ENCODE results near the gene STAG1.
"Not testable (repeated sequence)": the region's sequence is repeated elsewhere in the genome, so short reads cannot be mapped to it uniquely, and the experiment has no call there.

STAG1 gene

DNA sequence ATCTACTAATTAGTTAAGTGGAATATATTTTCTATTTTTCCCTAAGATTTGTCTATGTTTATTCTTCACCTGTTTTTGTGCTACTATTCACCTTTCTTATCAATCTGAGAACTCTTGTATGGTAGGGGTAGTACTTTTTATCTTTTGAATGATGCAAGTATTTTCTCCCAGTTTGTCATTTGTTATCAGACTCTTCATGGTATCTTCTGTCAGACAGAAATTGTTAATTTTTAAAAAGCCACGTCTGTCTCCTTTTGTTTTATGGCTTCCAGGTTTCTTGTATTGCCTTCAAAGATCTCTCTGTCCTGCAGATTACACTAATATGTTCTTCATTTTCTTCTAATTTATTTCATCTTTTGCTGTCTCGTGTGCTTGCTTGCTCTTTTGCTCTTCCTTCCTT, 317.7 kb downstream of the STAG1 start:
- DNase-seq (ENCODE audit: extremely low read depth in 1 of 2, low read depth in 1 of 2): no peak

DNA sequence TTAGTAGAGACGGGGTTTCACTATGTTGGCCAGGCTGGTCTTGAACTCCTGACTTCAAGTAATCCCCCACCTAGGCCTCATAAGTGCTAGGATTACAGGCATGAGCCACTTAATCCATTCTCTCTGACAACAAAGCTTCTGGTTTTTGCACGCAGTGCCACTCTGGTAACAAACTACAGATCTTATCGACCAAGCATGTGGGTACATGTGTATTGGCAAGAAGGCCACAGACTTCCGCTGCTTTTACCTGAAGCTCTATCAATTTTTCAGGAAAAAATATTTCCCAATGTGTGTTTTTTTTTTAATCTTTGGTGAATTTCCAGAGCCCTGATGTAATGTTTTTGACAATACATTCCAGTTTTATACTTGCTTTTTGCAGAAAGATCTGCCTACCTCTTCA, 319.5 kb downstream of the STAG1 start:
- DNase-seq (ENCODE audit: extremely low read depth in 1 of 2, low read depth in 1 of 2): no peak

DNA sequence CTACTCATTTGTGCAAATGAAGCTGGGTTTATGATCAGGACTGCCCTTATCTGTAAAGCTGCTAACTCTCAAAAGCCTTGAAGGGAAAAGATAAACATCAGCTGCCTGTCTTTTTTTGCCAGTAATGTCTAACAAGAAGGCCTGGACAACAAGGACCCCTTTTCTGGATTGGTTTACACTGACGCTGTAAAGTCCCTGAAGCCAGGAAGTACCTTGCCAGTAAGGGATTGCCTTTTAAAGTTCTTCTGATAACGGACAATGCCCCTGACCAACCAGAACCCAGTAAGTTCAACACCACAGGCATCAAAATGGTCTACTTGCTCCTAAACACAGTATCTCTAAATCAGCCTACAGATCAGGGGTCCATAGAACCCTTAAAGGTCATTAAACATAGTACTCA, 324.0 kb downstream of the STAG1 start:
- DNase-seq (ENCODE audit: extremely low read depth in 1 of 2, low read depth in 1 of 2): no peak

DNA sequence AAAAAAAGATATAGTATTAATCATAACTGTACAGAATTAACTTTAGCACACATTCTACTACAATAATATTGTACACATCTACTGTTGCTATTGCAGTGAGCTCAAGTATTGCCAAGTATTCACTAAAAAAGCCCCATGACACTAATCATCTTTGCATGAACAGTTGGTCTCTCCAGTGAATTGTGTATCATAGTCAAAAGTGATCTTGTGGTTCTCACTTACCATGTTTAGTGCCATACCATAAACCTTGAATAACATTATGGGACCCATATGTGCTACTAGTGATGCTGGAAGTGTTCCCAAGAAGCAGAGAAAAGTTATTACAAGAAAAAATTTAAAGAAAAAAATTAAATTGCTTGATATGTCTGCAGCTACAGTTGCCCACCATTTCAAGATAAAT, 324.9 kb downstream of the STAG1 start:
- no peak for DNase-seq (ENCODE audit: extremely low read depth in 1 of 2, low read depth in 1 of 2)

DNA sequence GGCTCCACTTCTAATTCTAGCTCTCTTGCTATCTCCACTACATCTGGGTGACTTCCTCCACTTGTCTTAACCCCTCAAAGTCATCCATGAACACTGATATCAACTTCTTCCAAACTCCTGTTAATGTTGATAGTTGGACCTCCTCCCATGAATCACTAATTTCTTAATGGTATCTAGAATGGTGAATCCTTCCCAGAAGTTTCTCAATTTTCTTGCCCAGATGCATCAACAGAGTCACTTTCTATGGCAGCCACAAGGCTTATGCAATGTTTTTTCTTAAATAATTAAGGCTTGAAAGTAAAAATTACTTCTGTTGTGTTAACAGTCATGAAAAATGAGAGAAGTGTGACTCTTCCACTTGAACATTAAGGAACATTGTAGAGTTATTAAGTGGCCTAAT, 337.7 kb downstream of the STAG1 start:
- no peak for DNase-seq (ENCODE audit: extremely low read depth in 1 of 2, low read depth in 1 of 2)

DNA sequence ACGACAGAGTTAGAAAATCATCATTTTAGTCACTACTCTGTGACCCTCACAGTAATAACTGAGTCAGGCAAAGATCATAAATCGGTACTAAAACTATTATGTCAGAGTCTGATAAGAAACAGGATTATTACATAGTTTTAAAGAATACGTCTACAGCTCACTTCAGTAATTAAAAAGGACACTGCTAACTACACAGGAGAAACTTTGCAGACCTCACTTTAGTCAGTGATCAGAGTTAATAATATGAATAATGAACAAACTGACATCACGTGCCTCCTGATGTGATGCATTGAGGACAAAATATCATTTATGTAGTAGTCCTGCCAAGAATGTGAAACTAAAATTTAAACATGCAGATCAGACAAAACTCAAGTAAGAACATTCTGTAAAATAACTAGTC, 339.9 kb downstream of the STAG1 start:
- no peak for DNase-seq (ENCODE audit: extremely low read depth in 1 of 2, low read depth in 1 of 2)

DNA sequence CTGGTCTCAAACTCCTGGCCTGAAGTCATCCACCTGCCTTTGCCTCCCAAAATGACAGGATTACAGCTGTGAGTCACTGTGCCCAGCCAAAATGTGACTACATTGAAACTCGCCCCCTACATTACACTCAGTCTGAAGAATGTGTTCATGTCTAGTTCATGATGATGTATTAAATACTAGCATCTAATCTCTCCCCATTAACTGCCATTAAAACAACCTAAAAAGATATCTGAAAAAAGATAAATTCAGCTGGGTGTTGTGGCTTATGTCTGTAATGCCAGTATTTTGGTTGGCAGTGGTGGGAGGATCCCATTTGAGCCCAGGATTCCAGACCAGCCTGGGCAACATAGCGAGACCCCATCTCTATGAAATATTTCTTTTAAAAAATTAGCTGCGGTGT, 342.6 kb downstream of the STAG1 start:
- DNase-seq (ENCODE audit: extremely low read depth in 1 of 2, low read depth in 1 of 2): no peak

DNA sequence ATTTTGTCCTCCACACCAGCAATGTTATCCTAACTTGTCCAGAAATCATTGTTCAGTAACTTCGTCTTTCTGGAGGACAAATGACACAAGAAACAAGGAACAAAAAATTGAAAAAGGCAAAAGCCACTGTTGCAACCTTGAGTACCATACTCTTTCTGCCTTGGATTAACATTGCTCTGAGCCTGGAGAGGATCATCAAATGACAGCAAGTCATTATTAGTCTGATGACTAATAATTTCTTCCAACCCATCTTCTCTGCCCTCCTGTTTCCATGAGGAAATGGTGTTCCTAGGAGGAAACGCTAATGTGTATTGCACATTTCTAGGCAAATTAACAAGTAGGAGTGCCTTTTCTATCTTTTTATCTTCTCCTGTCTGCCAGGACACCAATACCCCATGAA, 348.1 kb downstream of the STAG1 start:
- no peak for DNase-seq (ENCODE audit: extremely low read depth in 1 of 2, low read depth in 1 of 2)

DNA sequence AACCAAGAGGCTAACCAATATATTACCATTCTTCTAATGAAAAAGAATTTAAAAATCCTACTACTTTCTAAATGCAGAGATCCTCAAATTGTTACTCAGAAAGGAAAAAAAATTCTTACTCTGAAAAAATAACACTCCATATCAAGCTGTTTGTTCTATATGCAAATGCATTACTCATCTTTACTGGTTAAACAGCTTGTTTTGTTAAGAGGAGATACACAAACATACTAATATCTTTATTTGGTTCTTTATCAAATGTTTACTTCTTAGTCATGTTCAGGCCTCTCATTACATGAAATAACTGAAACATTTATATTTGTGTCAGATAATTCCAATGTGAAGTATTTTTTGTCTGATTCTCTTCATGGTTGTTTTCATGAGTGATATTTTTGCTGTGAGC, 355.3 kb downstream of the STAG1 start:
- no peak for DNase-seq (ENCODE audit: extremely low read depth in 1 of 2, low read depth in 1 of 2)

DNA sequence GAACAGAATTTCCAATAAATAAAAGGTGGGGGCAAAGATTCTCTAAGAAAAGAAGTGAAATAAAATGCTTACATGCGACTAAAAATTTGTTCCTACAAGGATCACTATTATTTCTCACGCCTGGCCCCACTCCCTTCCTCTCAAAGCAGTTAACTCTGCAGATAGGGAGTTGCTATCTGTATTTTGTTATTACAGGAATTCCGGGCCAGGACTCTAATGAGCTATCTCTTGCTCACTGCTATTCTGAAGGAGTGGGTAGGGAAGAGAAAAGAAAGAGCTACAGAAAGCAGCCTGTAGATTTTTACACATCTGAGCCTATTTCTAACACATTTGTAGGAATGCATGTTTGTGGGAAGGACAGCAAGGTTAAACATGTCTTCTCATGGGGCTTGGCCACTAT, 361.6 kb downstream of the STAG1 start:
- no peak for DNase-seq (ENCODE audit: extremely low read depth in 1 of 2, low read depth in 1 of 2)

DNA sequence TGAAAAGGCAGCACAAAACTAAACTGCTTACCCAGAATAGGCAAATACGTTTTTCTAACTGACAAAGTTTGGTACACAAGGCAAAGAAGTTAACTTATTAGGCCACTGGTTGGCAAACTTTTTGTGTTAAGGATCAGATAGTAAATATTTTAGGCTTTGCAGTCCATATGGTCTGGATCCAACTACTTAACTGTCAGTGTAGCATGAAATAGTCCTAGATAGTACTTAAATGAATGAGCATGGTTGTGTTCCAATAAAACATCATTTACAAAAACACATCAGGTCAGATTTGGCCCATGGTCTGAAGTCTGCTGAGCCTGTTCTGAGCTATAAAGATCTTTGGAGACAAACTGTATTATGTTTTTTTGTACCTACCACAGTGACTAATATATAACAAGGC, 365.1 kb downstream of the STAG1 start:
- no peak for DNase-seq (ENCODE audit: extremely low read depth in 1 of 2, low read depth in 1 of 2)

DNA sequence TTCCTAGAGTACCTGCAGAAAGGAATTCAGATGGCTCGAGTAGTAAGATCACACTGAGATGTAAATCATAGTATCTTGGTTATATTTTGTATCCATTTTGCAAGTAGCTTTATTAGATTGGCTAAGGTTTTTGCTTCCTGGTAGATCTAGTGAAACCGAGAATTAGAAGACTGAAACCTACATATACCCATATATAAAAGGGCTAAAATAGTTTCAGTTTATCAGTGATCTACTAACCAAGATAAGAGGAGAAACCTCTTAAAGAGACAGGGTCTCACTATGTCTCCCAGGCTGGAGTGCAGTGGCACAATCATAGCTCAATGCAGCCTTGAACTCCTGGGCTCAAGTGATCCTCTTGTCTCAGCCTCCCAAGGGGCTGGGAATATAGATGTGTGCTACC, 366.7 kb downstream of the STAG1 start:
- DNase-seq (ENCODE audit: extremely low read depth in 1 of 2, low read depth in 1 of 2): no peak

DNA sequence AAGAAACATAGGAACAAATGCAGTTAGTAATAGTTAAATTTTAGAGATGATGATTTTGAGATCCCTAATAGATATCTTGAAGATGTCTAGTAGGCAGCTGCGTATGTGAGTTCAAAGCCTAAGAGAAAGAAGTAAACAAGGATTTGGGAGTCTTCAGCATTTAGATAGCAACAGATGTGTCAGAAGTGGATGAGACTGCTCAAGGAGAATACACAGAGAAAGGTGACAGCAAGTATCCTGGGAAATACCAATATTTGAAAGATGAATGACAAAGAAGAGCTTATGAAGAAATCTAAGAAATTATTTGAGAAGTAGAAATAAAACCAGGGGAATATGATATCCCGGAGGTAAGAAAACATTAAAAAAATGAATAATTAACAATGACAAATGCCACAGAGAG, 371.1 kb downstream of the STAG1 start:
- no peak for DNase-seq (ENCODE audit: extremely low read depth in 1 of 2, low read depth in 1 of 2)

DNA sequence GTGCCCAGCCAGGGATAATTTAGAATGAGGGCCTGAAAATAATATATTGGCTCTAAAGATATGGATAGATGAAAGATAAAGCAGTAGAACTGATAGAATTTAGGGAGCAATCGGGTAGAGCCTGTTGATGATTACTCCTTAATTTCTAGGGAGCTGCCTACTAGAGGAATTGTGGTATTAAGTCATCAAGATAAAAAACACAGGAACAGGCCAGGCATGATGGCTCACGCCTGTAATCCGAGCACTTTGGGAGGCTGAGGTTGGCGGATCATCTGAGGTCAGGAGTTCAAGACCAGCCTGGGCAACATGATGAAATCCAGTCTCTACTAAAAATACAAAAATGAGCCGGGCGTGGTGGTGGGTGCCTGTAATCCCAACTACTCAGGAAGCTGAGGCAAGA, 371.6 kb downstream of the STAG1 start:
- no peak for DNase-seq (ENCODE audit: extremely low read depth in 1 of 2, low read depth in 1 of 2)

DNA sequence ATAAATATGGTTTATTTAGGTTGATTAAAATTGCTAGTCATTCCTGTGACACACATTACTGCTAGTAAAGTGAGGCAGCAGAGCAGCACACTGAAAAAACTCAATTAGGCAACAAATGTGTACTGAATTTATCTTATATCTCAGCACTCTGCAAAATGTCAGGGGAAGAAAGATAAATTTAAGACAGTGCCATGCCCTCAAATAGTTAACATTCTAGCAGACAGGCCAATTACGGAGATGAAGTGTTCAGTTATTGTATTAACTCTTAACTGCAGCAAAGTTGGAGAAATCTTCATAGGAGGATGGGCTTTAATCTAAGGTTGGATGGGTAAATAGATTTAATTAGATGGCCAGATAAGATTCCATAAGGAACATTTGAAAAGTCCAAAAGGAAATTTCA, 374.2 kb downstream of the STAG1 start:
- DNase-seq (ENCODE audit: extremely low read depth in 1 of 2, low read depth in 1 of 2): no peak

DNA sequence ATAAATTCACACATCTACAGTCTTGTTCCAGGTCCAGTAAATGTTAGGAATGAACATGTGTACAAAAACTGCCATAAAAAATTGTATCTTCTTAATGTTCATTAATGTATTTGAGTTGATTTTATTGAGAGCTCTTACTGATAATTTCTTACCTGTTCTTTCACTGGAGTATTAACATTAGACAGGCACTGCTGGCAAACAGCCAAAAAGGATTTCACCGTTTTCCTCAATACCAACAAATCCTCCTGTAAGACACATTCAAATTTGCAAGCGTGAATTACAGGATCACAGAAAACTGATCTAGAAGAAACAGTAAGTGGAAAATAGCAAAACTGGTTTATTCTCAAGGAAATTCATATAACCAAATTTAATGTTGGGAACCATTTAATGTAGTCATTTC, 374.7 kb downstream of the STAG1 start:
- no peak for DNase-seq (ENCODE audit: extremely low read depth in 1 of 2, low read depth in 1 of 2)

DNA sequence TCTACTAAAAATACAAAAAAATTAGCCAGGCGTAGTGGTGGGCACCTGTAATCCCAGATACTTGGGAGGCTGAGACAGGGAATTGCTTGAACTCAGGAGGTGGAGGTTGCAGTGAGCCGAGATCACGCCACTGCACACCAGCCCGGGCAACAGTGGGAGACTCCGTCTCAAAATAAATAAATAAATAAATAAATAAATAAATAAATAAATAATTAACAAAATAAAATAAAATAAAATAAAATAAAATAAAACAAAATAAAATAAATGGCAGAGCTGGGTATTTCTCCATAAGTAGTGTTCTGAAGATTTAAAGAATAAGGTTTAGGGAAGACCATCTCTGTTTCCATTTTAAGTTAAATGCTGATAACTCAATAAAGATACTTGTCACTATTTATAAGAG, 376.4 kb downstream of the STAG1 start:
- DNase-seq (ENCODE audit: extremely low read depth in 1 of 2, low read depth in 1 of 2): not testable (repeated sequence)

DNA sequence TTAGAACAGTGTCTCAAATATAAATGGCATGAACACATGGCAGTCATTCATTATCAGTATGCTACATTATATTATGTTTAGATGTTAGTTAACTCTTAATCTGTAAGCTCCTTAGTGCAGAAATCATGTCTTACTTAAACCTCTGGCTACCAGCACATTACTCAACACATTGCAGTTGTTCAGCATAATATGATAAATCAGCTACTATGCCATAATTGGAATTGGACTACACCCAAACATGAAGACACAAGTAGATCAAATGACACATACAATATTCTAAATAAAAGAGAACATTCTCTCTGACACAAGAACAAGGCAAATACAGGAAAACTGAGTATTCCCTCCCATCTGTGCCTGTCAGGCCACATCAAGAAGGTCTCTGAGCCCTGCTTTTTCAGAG, 385.9 kb downstream of the STAG1 start:
- DNase-seq (ENCODE audit: extremely low read depth in 1 of 2, low read depth in 1 of 2): no peak

DNA sequence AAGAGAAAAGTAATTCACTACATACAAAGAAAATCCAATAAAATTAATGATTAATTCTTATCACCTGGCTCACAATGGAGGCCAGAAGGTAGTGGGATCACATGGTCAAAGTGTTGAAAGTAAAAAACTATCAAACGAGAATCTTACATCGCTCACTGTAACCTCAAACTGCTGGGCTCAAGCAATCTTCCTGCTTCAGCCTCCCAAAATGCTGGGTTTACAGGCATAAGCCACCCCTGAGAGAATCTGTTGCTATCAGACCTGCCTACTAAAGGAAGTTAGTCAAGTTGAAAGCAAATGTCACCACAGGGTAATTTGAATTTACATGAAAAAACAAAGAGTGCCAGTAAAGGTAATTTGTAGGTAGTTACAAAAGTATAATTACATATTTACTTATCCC, 398.7 kb downstream of the STAG1 start:
- no peak for DNase-seq (ENCODE audit: extremely low read depth in 1 of 2, low read depth in 1 of 2)

DNA sequence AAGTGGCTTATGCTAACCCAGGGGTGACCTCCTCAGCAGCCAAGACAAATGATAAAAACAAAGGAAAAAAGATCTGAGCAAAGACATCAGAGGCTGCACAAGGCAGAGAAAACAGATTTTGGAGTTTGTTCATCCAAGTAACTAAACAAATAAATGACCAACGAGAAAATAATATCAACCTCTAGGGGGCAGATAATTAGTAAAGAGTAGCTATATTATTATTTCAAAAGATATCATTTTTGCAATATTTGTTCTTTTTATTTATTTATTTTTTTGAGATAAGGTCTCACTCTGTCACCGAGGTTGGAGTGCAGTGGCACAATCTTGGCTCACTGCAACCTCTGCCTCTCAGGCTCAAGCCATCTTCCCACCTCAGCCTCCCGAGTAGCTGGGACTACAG, 400.3 kb downstream of the STAG1 start:
- no peak for DNase-seq (ENCODE audit: extremely low read depth in 1 of 2, low read depth in 1 of 2)

DNA sequence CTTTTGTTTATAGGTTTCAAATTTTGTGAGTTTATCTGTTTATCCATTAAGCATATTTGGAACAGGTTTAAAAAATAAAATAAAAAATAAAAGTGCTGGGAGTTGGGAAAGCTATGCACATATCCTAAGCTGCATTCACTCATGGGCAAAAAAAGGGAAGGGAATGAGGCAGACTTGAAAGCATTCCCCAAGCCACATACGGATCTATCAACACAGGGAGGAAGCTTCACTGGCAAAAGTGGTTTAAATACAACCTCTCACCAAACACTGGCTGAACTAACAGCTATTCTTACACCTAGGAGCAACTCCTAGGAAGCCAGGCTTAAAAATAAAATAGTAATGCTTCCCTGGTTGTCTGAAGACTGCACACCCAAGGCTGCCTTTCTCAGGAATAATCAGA, 400.8 kb downstream of the STAG1 start:
- DNase-seq (ENCODE audit: extremely low read depth in 1 of 2, low read depth in 1 of 2): no peak

DNA sequence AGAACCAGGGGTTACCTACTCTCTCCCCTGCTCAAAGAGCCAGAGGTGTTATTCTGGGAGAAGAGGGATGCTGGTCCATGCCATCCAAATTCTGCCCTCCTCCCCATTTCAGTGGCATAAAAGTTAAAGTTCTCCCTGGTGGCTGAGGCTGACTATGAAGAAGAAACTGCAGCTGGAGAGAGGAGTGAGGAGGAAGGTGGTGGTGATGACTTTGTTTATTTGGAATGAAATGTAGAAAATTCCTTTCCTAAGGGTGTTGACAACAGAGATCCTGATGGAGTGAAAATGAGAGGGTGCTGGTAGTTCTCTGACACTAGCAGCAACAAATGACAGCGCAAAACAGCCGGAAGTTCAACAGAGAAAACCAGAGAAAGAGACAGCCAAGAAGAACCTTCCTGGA, 401.6 kb downstream of the STAG1 start:
- DNase-seq (ENCODE audit: extremely low read depth in 1 of 2, low read depth in 1 of 2): no peak

DNA sequence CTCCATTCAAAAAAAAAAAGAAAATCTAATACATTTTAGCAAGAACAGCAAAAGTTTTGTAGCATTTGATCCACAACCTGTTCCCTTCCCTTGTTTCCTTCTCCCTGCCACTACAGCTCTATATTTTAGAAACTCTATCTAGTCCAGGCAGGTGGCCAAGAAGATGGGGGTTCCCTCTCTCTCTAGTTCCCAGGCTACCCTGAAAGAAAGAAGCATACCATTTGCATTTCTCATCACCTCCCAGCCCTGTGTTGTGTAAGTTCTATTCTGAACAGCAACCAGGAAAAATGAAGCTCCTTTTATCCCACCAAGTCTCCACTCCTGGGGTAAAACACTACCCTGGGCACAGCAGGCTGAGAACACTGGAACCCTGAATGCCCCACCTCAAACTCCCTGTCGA, 402.0 kb downstream of the STAG1 start:
- DNase-seq (ENCODE audit: extremely low read depth in 1 of 2, low read depth in 1 of 2): no peak

DNA sequence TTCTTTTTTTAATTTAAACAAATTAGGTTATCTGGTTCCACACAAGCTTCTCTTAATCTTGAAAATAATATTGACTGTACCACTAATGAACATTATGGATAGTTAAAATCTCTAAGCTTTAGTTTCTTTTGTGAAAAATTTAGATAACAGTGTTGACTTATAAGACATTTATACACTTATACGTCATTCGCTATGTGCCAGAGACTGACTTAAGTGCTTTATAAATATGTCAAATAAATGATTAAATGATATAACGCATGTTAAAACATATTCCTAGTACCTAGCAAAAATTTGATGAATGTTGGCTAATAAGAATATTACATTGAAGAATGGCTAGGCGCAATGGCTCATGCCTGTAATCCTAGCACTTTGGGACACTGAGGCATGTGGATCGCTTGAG, 405.7 kb downstream of the STAG1 start:
- no peak for DNase-seq (ENCODE audit: extremely low read depth in 1 of 2, low read depth in 1 of 2)

All from stimulated activated CD8-positive, alpha-beta memory T cell treated with anti-CD3 and anti-CD28 coated beads, Interleukin-7, amount 100 ng/mL, for 48 hours (primary cell).